K562 (cell line): ENCODE results near the gene ZNF571. TPM values are rescaled to one million over a fixed set of nuclear protein-coding genes. Genes with fewer than 3 reads are reported as not detected.

ENCODE experiments used
- ATAC-seq: fragments of 200-7000 bp; cut with Tn5 transposase; 3 replicates; pipeline ENCODE4 v1.9.1; 2020; ENCODE audit warnings: moderate library complexity
- Bru-seq: library from RNA; stranded (reverse); fragments of 400-500 nt; gene quantifications from one replicate; lab custom pipeline; 2021; lab: Mats Ljungman, UMichigan
- BruChase-seq, 2 experiments: library from RNA; stranded (reverse); fragments of 400-500 nt; gene quantifications; one replicate each; lab custom pipeline; 2021; lab: Mats Ljungman, UMichigan
- BruUV-seq: library from RNA; stranded (reverse); fragments of 400-500 nt; replicated peaks from 2 replicates; lab custom pipeline; 2021; lab: Mats Ljungman, UMichigan
- CTCF ChIA-PET: fragments of 300-600 bp; formaldehyde crosslinking; extraction: SDS; loops from one replicate; lab custom pipeline; 2021; ENCODE audit warnings: low intra/inter-chr PET ratio; lab: Yijun Ruan, JAX
- POLR2A ChIA-PET: fragments of 300-600, 350-650 bp; sonication (Branson Sonifier 250); formaldehyde crosslinking; extraction: SDS; loops from one replicate; lab custom pipeline; 2021; ENCODE audit warnings: antibody characterized with exemption, inconsistent platforms; lab: Yijun Ruan, JAX
- DNase-seq, 4 experiments: peaks; one replicate each; pipeline versions ENCODE4 v3.0.0 to v3.0.0-alpha.2; 2011 to 2018; ENCODE audit warnings: low spot score in 3 of 4, mixed read lengths in 3 of 4; ENCODE audit errors: extremely low read depth in 1 of 4
- FAIRE-seq: peaks from 2 replicates; lab custom pipeline; 2011; peaks lifted over from hg19 to GRCh38; lab: Jason Lieb, UNC
- H2AFZ ChIP-seq: 2 replicates; pipeline ENCODE4 v1.6.0; 2011; ENCODE audit warnings: low read depth, low read length, control low read depth, inconsistent platforms
- H3K27ac ChIP-seq: fragments of 200-600 bp; 3 replicates; pipeline ENCODE4 v1.8.0; 2011; ENCODE audit warnings: low read depth, mild to moderate bottlenecking, control low read depth, inconsistent platforms, low read length, moderate library complexity, mixed read lengths; ENCODE audit errors: extremely low read depth
- H3K27me3 ChIP-seq, 2 experiments: fragments of 300-600 bp in 1 of 2; 2 replicates in 1 of 2; 3 replicates in 1 of 2; pipeline versions ENCODE4 v1.6.0 to v1.8.0; 2011; ENCODE audit warnings: inconsistent platforms in 2 of 2, low read length in 2 of 2, mild to moderate bottlenecking in 1 of 2, mixed read lengths in 1 of 2, moderate library complexity in 1 of 2; ENCODE audit not compliant: control insufficient read depth in 2 of 2, insufficient read depth in 2 of 2
- H3K36me3 ChIP-seq: fragments of 300-600 bp; 3 replicates; pipeline ENCODE4 v1.8.0; 2011; ENCODE audit warnings: mild to moderate bottlenecking, low read length, inconsistent platforms; ENCODE audit not compliant: control insufficient read depth, insufficient read depth
- H3K4me1 ChIP-seq, 2 experiments: fragments of 200-600 bp in 1 of 2; replicated peaks in 1 of 2; 2 replicates in 1 of 2; 3 replicates in 1 of 2; pipeline versions ENCODE4 v1.5.1 to v1.8.0; 2011; ENCODE audit warnings: inconsistent platforms in 2 of 2, low read length in 2 of 2, mild to moderate bottlenecking in 1 of 2, mixed read lengths in 1 of 2, moderate library complexity in 1 of 2; ENCODE audit not compliant: control insufficient read depth in 2 of 2, insufficient read depth in 2 of 2
- H3K4me2 ChIP-seq: 2 replicates; pipeline ENCODE4 v1.6.1; 2011; ENCODE audit warnings: low read length, control low read depth, inconsistent platforms, mixed read lengths; ENCODE audit not compliant: insufficient read depth
- H3K4me3 ChIP-seq: fragments of 200-600 bp; sonication (generic), shearing (Covaris generic); 2 replicates; pipeline ENCODE4 v1.5.1; 2016; ENCODE audit warnings: control low read depth, inconsistent platforms
- H3K79me2 ChIP-seq: fragments of 200-600 bp; 3 replicates; pipeline ENCODE4 v1.8.0; 2011; ENCODE audit warnings: low read length, inconsistent platforms; ENCODE audit not compliant: control insufficient read depth, insufficient read depth
- H3K9ac ChIP-seq, 2 experiments: 2 replicates each; pipeline versions ENCODE4 v1.6.0 to v1.6.1; 2011; ENCODE audit warnings: low read depth in 2 of 2, low read length in 2 of 2, control low read depth in 1 of 2, inconsistent platforms in 1 of 2, mild to moderate bottlenecking in 1 of 2, mixed read lengths in 1 of 2; ENCODE audit not compliant: insufficient read depth in 1 of 2
- H3K9me1 ChIP-seq: one replicate; pipeline ENCODE4 v1.6.0; 2011; ENCODE audit warnings: inconsistent platforms, mild to moderate bottlenecking, low read length, moderate library complexity; ENCODE audit not compliant: control insufficient read depth, insufficient read depth
- H3K9me3 ChIP-seq: replicated peaks from 2 replicates; pipeline ENCODE4 v1.5.1; 2011; ENCODE audit warnings: low read depth, low read length, inconsistent platforms; ENCODE audit not compliant: control insufficient read depth, insufficient read depth
- H4K20me1 ChIP-seq: replicated peaks from 2 replicates; pipeline ENCODE4 v1.6.1; 2011; ENCODE audit warnings: low read length, inconsistent platforms, mixed read lengths; ENCODE audit not compliant: control insufficient read depth, insufficient read depth
- CEBPG ChIP-seq, 3 experiments: fragments of 200-800 bp in 1 of 3; sonication (Bioruptor generic) in 1 of 3; sonication (generic) in 1 of 3; formaldehyde crosslinking in 1 of 3; IDR thresholded peaks in 2 of 3; conservative IDR thresholded peaks in 1 of 3; 2 replicates each; pipeline versions ENCODE4 v1.6.1 to v1.8.0; 2016 to 2022; ENCODE audit warnings: missing compliant biosample characterization in 2 of 3, missing genetic modification characterization in 2 of 3, mild to moderate bottlenecking in 1 of 3, missing genetic modification reagents in 1 of 3
- TARDBP ChIP-seq: fragments of 450-650 bp; IDR thresholded peaks from 2 replicates; pipeline ENCODE4 v1.6.1; 2016
- WGBS: fragments of 100-300 bp; shearing (Covaris generic); methylation state at CpG from one replicate; pipeline ENCODE4 v1.1.6; 2016; ENCODE audit warnings: low coverage, mixed read lengths; ENCODE audit not compliant: insufficient coverage; ENCODE audit errors: missing lambda C conversion rate; 5-methylcytosine and 5-hydroxymethylcytosine counted together
- in situ Hi-C: fragments of 300-500 bp; cut with MboI; formaldehyde crosslinking; loops from 4 replicates; pipeline ENCODE4 v1.15.0; 2018; ENCODE audit warnings: inconsistent platforms, mixed read lengths
- intact Hi-C: fragments of 100-400 bp; cut with micrococcal nuclease; formaldehyde crosslinking; loops from 2 replicates; pipeline ENCODE4 v1.14.2; 2022
- long read RNA-seq, 3 experiments: library from polyadenylated mRNA in 2 of 3; library from RNA in 1 of 3; unstranded in 2 of 3; stranded (forward) in 1 of 3; transcript quantifications; one replicate each; pipeline ENCODE4 v2.0.0, GENCODE V29; 2019 to 2022
- polyA minus RNA-seq, 3 experiments: library from RNA; depleted of rRNA, polyadenylated mRNA; stranded (reverse); fragments of >200 nt; gene quantifications; 2 replicates each; pipeline ENCODE4 v1.2.3, GENCODE V29; 2011
- polyA plus RNA-seq, 8 experiments: library from polyadenylated mRNA; depleted of rRNA in 4 of 8; stranded (reverse) in 5 of 8; unstranded in 3 of 8; fragments of >200 nt; fragmentation: Nextera tagmentation in 2 of 8; fragmentation: Illumina TruSeq in 1 of 8; extraction: Ambion mirVana in 2 of 8; extraction: Trizol in 1 of 8; gene quantifications; 2 replicates each; pipeline versions ENCODE4 v1.2.1 to v1.2.3, GENCODE V29; 2011 to 2014; ENCODE audit warnings: inconsistent platforms in 1 of 8, missing spikeins in 1 of 8
- total RNA-seq, 7 experiments: library from RNA; depleted of rRNA in 6 of 7; stranded (reverse); fragments of >200 nt in 6 of 7; fragmentation: Illumina TruSeq in 2 of 7; extraction: Trizol in 2 of 7; gene quantifications; 2 replicates each; pipeline versions ENCODE4 v1.2.1 to v1.2.3, GENCODE V29; 2011 to 2021; ENCODE audit warnings: low replicate concordance in 1 of 7
- TF ChIP-seq, protein P1 (sequence below): fragments of 200-800 bp; sonication (Bioruptor generic); IDR thresholded peaks from 2 replicates; pipeline ENCODE4 v1.6.1; 2017; ENCODE audit warnings: missing genetic modification characterization, missing compliant biosample characterization
- TF ChIP-seq, protein P2 (sequence below): fragments of 450-650 bp; IDR thresholded peaks from 2 replicates; pipeline ENCODE4 v1.6.1; 2014; ENCODE audit warnings: low read depth, mild to moderate bottlenecking, moderate library complexity, borderline replicate concordance

The ZNF571 gene
- total RNA-seq (2011; cell fraction: chromatin; rRNA removed; ENCODE audit: low replicate concordance), result 3.5 and 13.6 TPM in 2 replicates
- total RNA-seq (2011; cell fraction: nucleolus; rRNA removed), result 3.3 and 5.3 TPM in 2 replicates
- total RNA-seq (2011; cell fraction: nucleoplasm; rRNA removed), result 5.3 and 7.5 TPM in 2 replicates
- total RNA-seq (2014; rRNA removed) (0.49 and 0.82 TPM in 2 replicates), total RNA-seq (2014; rRNA removed; fragmentation: Illumina TruSeq; extraction: Trizol) (2.2 and 2.3 TPM in 2 replicates), total RNA-seq (2015; rRNA removed; fragmentation: Illumina TruSeq; extraction: Trizol) (1.5 and 2.0 TPM in 2 replicates), total RNA-seq (2021) (1.3 and 1.8 TPM in 2 replicates), polyA plus RNA-seq (2011; rRNA removed) (0.79 and 3.9 TPM in 2 replicates), polyA plus RNA-seq (2014; fragmentation: Illumina TruSeq; extraction: Trizol) (1.3 and 1.6 TPM in 2 replicates), polyA plus RNA-seq (2014; fragmentation: Nextera tagmentation; extraction: Ambion mirVana) (1 to 10 TPM; 2.1 to 3.1 TPM), polyA plus RNA-seq (2014; rRNA removed) (1.0 and 1.7 TPM in 2 replicates), polyA minus RNA-seq (2011; rRNA and poly(A)+ RNA removed) (1.3 and 5.3 TPM in 2 replicates), Bru-seq, nascent RNA (percentile 52 among the genes with signal in this experiment), BruChase-seq, experiment 1, labeled RNA remaining after a 2-hour chase (percentile 55 among the genes with signal in this experiment), BruChase-seq, experiment 2, labeled RNA remaining after a 6-hour chase (percentile 56 among the genes with signal in this experiment)
- 0.37 and 0.57 TPM in 2 replicates for polyA plus RNA-seq (2011; cell fraction: cytosol; rRNA removed)
- 1.1 and 3.3 TPM in 2 replicates for polyA plus RNA-seq (2011; cell fraction: nucleus; rRNA removed)
- polyA plus RNA-seq (2012), result 1.1 and 1.3 TPM in 2 replicates
- 2.8 TPM in 1 of 2 replicates, not detected in the other for polyA minus RNA-seq (2011; cell fraction: cytosol; rRNA and poly(A)+ RNA removed)
- polyA minus RNA-seq (2011; cell fraction: nucleus; rRNA and poly(A)+ RNA removed), result 1.00 and 3.5 TPM in 2 replicates
- long read RNA-seq, experiment 1, partial matches to known transcripts, result 1 of 7 reads
- long read RNA-seq, experiment 1, other reads (novel, unspliced or antisense), result 5 of 7 reads
- long read RNA-seq, experiment 2, result 0 reads
- long read RNA-seq, experiment 3, result 0 reads

DNA sequence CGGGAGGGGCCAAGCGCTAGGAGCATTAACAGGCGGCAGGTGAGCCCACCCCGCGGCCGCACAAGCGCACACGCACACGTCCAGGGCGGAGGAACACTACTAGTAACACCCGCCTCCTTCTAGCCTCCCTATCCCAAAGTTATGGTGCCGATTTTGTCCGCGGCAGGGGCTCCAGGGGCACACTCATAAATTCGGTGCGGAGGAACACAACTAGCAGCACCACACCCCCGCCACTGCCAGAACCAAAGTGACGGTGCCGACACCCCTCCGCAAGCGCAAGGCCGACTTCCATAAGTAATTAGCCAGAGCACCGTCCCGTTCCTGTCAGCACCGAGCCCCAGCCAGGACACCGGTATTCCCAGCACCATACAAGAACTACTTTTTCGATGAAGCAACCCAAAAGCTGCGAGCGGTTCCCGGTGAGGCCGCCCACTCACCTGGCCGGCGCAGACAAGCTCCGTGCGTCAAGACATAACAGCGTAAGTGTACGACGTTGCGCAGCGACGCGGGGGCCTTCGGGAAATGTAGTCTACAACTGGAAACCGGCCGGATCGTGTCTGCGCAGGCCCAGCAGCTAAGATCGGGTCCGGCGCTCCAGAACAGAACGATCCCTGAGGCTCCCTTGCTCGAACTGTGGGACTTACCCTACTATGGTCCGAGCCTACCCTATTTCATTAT lies at the start of gene ZNF571, which contains the start of gene ZNF540:
Gene ZNF571, minus strand, starts transcription at position 489 of the 678 bp plus-strand sequence. CDS start 8,116 bp downstream, outside the sequence.
Gene ZNF540, plus strand, starts transcription at position 573 of the 678 bp plus-strand sequence. CDS start 3,572 bp downstream, outside the sequence.
- in situ Hi-C loops, result no loop called here
- TF ChIP-seq, protein P1, sequence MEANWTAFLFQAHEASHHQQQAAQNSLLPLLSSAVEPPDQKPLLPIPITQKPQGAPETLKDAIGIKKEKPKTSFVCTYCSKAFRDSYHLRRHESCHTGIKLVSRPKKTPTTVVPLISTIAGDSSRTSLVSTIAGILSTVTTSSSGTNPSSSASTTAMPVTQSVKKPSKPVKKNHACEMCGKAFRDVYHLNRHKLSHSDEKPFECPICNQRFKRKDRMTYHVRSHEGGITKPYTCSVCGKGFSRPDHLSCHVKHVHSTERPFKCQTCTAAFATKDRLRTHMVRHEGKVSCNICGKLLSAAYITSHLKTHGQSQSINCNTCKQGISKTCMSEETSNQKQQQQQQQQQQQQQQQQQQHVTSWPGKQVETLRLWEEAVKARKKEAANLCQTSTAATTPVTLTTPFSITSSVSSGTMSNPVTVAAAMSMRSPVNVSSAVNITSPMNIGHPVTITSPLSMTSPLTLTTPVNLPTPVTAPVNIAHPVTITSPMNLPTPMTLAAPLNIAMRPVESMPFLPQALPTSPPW, result peak; percentile 50
- TF ChIP-seq TARDBP, result 0 out of 2 replicates have a peak, but pooled peaks have one; percentile 29
- no peak for TF ChIP-seq CEBPG (CRISPR knock-in tag; IDR thresholded peaks at IDR 0.05)
- TF ChIP-seq CEBPG (tag; conservative IDR thresholded peaks at IDR 0.05 in 1 of 2, IDR thresholded peaks at IDR 0.05 in 1 of 2), result peak; percentile 87 to 98
- TF ChIP-seq, protein P2, sequence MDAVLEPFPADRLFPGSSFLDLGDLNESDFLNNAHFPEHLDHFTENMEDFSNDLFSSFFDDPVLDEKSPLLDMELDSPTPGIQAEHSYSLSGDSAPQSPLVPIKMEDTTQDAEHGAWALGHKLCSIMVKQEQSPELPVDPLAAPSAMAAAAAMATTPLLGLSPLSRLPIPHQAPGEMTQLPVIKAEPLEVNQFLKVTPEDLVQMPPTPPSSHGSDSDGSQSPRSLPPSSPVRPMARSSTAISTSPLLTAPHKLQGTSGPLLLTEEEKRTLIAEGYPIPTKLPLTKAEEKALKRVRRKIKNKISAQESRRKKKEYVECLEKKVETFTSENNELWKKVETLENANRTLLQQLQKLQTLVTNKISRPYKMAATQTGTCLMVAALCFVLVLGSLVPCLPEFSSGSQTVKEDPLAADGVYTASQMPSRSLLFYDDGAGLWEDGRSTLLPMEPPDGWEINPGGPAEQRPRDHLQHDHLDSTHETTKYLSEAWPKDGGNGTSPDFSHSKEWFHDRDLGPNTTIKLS, result peak; percentile 62

More for the DNA sequence above, at the start of gene ZNF571, which contains the start of gene ZNF540:
- DNase-seq (peak; percentile 73 to 94 (median 79)), ATAC-seq (peak; percentile 100), FAIRE-seq (peak; percentile 85)
- intact Hi-C loops, result loop anchor here (1.0 kb wide), 1 partner anchor 127 kb away; the partner anchor contains the start of gene ZNF569
- peak within 1 kb of the TSS; percentile 95 for H3K4me2 ChIP-seq
- peaks cover 0 to 14% of the 10 kb centered on the region in 2 experiments; a peak in 2 of 5 replicates for H3K4me1 ChIP-seq
- H3K27me3 ChIP-seq, result no peaks in the 10 kb centered on the region
- WGBS, result 1% methylated on average over 49 of the region's 53 CpGs
- H3K9me1 ChIP-seq, result no peaks in the 10 kb centered on the region
- CTCF ChIA-PET, result no interaction called here
- no peaks in the 10 kb centered on the region for H3K9me3 ChIP-seq
- H4K20me1 ChIP-seq, result no peaks in the 10 kb centered on the region
- no TSS peak for BruUV-seq
- H3K27ac ChIP-seq, result peak within 1 kb of the TSS; percentile 58; the same call in 2 of the 3 replicates
- H3K9ac ChIP-seq, result peak within 1 kb of the TSS; percentile 62 to 89
- H3K36me3 ChIP-seq, result no peaks in the 10 kb centered on the region
- POLR2A ChIA-PET, result interaction anchor here (0.5 to 1.3 kb wide), 5 partner anchors 15 to 377 kb away, joined by 3 to 6 read pairs (median 4); partner anchors contain the start of genes ZNF383 and ZNF527
- no peaks in the 10 kb centered on the region for H3K79me2 ChIP-seq
- H3K4me3 ChIP-seq, result peak within 1 kb of the TSS; percentile 59
- peak within 1 kb of the TSS; percentile 96 for H2AFZ ChIP-seq
